Neutrophil (primary cell): ENCODE data around the gene AFAP1L2.

Experiments used
- H3K27ac ChIP-seq: fragments of 200-600 bp; sonication (generic); 2 replicates; pipeline ENCODE4 v1.5.1; 2016; ENCODE audit warnings: mild to moderate bottlenecking, moderate library complexity
- H3K27me3 ChIP-seq: fragments of 200-600 bp; sonication (generic); 2 replicates; pipeline ENCODE4 v1.6.0; 2016; ENCODE audit warnings: mild to moderate bottlenecking
- H3K36me3 ChIP-seq: fragments of 200-600 bp; sonication (generic); 2 replicates; pipeline ENCODE4 v1.5.1; 2017
- H3K4me1 ChIP-seq, 2 experiments: fragments of 200-600 bp in 1 of 2; sonication (generic) in 1 of 2; 1 replicate in 1 of 2; 2 replicates in 1 of 2; pipeline versions ENCODE4 v1.5.1 to v1.6.1; 2013 to 2016; ENCODE audit warnings: low read depth in 1 of 2, low read length in 1 of 2, mild to moderate bottlenecking in 1 of 2, moderate library complexity in 1 of 2; ENCODE audit not compliant: control insufficient read depth in 1 of 2, insufficient read depth in 1 of 2
- H3K4me3 ChIP-seq, 2 experiments: fragments of 200-600 bp in 1 of 2; sonication (generic) in 1 of 2; 1 replicate in 1 of 2; 2 replicates in 1 of 2; pipeline ENCODE4 v1.5.1; 2013 to 2016; ENCODE audit warnings: low read depth in 1 of 2, low read length in 1 of 2, mild to moderate bottlenecking in 1 of 2, moderate library complexity in 1 of 2
- H3K9me3 ChIP-seq: fragments of 200-600 bp; sonication (generic); 2 replicates; pipeline ENCODE4 v1.5.1; 2016
- CTCF ChIP-seq: fragments of 200-600 bp; sonication (generic); IDR thresholded peaks from 2 replicates; pipeline ENCODE4 v1.5.1; 2016; ENCODE audit warnings: antibody characterized with exemption

The AFAP1L2 gene

GRCh38 chr10:114301951-114302710 is 102.2 kb downstream of the AFAP1L2 start:
- Histone ChIP-seq H3K4me1 (peaks cover 9 to 10% of the 10 kb centered on the region in 2 experiments), H3K36me3 (no peaks in the 10 kb centered on the region), H3K27ac (no peak overlapping the region), H3K9me3 (no peaks in the 10 kb centered on the region), H3K4me3 (no peak overlapping the region), H3K27me3 (peaks cover 14% of the 10 kb centered on the region)
- no peak for TF ChIP-seq CTCF

GRCh38 chr10:114301177-114301576 is 103.1 kb downstream of the AFAP1L2 start:
- H3K27ac ChIP-seq = no peak overlapping the region
- no peak overlapping the region for H3K4me3 ChIP-seq
- no peaks in the 10 kb centered on the region for H3K36me3 ChIP-seq
- H3K4me1 ChIP-seq = peaks cover 9 to 10% of the 10 kb centered on the region in 2 experiments
- no peaks in the 10 kb centered on the region for H3K9me3 ChIP-seq
- H3K27me3 ChIP-seq = peaks cover 14% of the 10 kb centered on the region
- TF ChIP-seq CTCF = no peak

GRCh38 chr10:114300036-114300645 is 104.2 kb downstream of the AFAP1L2 start:
- H3K9me3 ChIP-seq = peaks cover 9% of the 10 kb centered on the region
- TF ChIP-seq CTCF = no peak
- H3K27me3 ChIP-seq = peaks cover 14% of the 10 kb centered on the region
- no peaks in the 10 kb centered on the region for H3K36me3 ChIP-seq
- no peak overlapping the region for H3K27ac ChIP-seq
- peaks cover 9 to 10% of the 10 kb centered on the region in 2 experiments for H3K4me1 ChIP-seq
- H3K4me3 ChIP-seq = no peak overlapping the region

- TF ChIP-seq CTCF = no peak
- no peak overlapping the region for H3K27ac ChIP-seq
- no peaks in the 10 kb centered on the region for H3K4me1 ChIP-seq
- no peaks in the 10 kb centered on the region for H3K27me3 ChIP-seq
- no peaks in the 10 kb centered on the region for H3K36me3 ChIP-seq
- H3K9me3 ChIP-seq = peaks cover 11% of the 10 kb centered on the region
- no peak overlapping the region for H3K4me3 ChIP-seq
Measured at GRCh38 chr10:114297136-114297705, 107.1 kb downstream of the AFAP1L2 start.

GRCh38 chr10:114295393-114295792 is 108.9 kb downstream of the AFAP1L2 start:
- TF ChIP-seq CTCF = no peak
- Histone ChIP-seq H3K36me3 (no peaks in the 10 kb centered on the region), H3K4me1 (no peaks in the 10 kb centered on the region), H3K9me3 (peaks cover 11% of the 10 kb centered on the region), H3K4me3 (no peak overlapping the region), H3K27me3 (no peaks in the 10 kb centered on the region), H3K27ac (no peak overlapping the region)
